Measurements from ENCODE around the gene NPPB. TPM values are rescaled to one million over a fixed set of nuclear protein-coding genes. Genes with fewer than 3 reads are reported as not detected.

Gene NPPB
- total RNA-seq, 2 experiments from 2014 or later, result not detected

Other genes starting within 250 kb of the NPPB start
- gene FBXO2, start 204.5 kb downstream of the NPPB start, total RNA-seq, result 1 to 10 TPM; 1.5 to 1.7 TPM
- 10 to 100 TPM; 14.4 to 15.9 TPM for gene FBXO44, start 204.1 kb downstream of the NPPB start, total RNA-seq
- 10 to 100 TPM; 15.5 to 16.8 TPM for gene FBXO6, start 194.7 kb downstream of the NPPB start, total RNA-seq
- 10 to 100 TPM; 71.9 to 72.1 TPM for gene MAD2L2, start 177.8 kb downstream of the NPPB start, total RNA-seq
- under 1 TPM; 0.08 to 0.16 TPM for gene DRAXIN, start 167.2 kb downstream of the NPPB start, total RNA-seq
- gene AGTRAP, start 122.8 kb downstream of the NPPB start, total RNA-seq, result 10 to 100 TPM; 10.2 to 11.0 TPM
- gene C1orf167, start 96.8 kb downstream of the NPPB start, total RNA-seq, result not detected
- 10 to 100 TPM; 11.0 to 12.2 TPM for gene MTHFR, start 53.0 kb downstream of the NPPB start, total RNA-seq
- gene CLCN6, start 52.8 kb downstream of the NPPB start, total RNA-seq, result 10 to 100 TPM in 1 of 2 experiments, 1 to 10 TPM in 1; 9.6 to 13.3 TPM
- not detected for gene NPPA, start 11.2 kb downstream of the NPPB start, total RNA-seq
- gene KIAA2013, start 67.5 kb upstream of the NPPB start, total RNA-seq, result 10 to 100 TPM; 27.5 to 30.1 TPM
- 10 to 100 TPM; 21.9 to 22.5 TPM for gene PLOD1, start 75.8 kb upstream of the NPPB start, total RNA-seq
- gene MFN2, start 121.5 kb upstream of the NPPB start, total RNA-seq, result 10 to 100 TPM; 78.1 to 84.2 TPM
- 10 to 100 TPM; 21.0 to 22.2 TPM for gene MIIP, start 160.6 kb upstream of the NPPB start, total RNA-seq
- 1 to 10 TPM; 1.9 to 2.6 TPM for gene TNFRSF8, start 204.4 kb upstream of the NPPB start, total RNA-seq